SK-N-SH (cell line): ENCODE measurements around the gene MIPOL1. TPM values are rescaled to one million over a fixed set of nuclear protein-coding genes. Genes with fewer than 3 reads are reported as not detected.

ENCODE experiments used
- CTCF ChIA-PET: fragments of 300-600, 350-600 bp; formaldehyde crosslinking; extraction: SDS; loops from one replicate; lab custom pipeline; 2021; lab: Yijun Ruan, JAX
- POLR2A ChIA-PET: fragments of 350-600 bp; sonication (Branson Sonifier 250); formaldehyde crosslinking; extraction: SDS; loops from one replicate; lab custom pipeline; 2020; ENCODE audit warnings: antibody characterized with exemption, inconsistent platforms; lab: Yijun Ruan, JAX
- DNase-seq: peaks from one replicate; pipeline ENCODE4 v3.0.0; 2012
- H2AFZ ChIP-seq: fragments of 200-600 bp; sonication (generic); 2 replicates; pipeline ENCODE4 v1.8.1; 2016; ENCODE audit warnings: antibody characterized with exemption, mild to moderate bottlenecking, low read depth
- H3F3A ChIP-seq: fragments of 200-600 bp; sonication (generic); replicated peaks from 2 replicates; pipeline ENCODE3; 2016; ENCODE audit warnings: antibody characterized with exemption, mild to moderate bottlenecking; ENCODE audit not compliant: insufficient read depth
- H3K27ac ChIP-seq, 2 experiments: fragments of 200-500 bp in 1 of 2; fragments of 200-600 bp in 1 of 2; sonication (Bioruptor generic) in 1 of 2; sonication (generic), shearing (Covaris generic) in 1 of 2; 2 replicates each; pipeline versions ENCODE4 v1.5.1 to v1.6.1; 2014 to 2016; ENCODE audit warnings: low read depth in 2 of 2, inconsistent platforms in 1 of 2, low read length in 1 of 2, mild to moderate bottlenecking in 1 of 2, mixed read lengths in 1 of 2
- H3K27me3 ChIP-seq: fragments of 200-600 bp; sonication (generic), shearing (Covaris generic); 2 replicates; pipeline ENCODE4 v1.6.1; 2016; ENCODE audit warnings: mixed run types; ENCODE audit not compliant: insufficient read depth
- H3K36me3 ChIP-seq, 2 experiments: fragments of 200-500 bp in 1 of 2; fragments of 200-600 bp in 1 of 2; sonication (Bioruptor generic) in 1 of 2; sonication (generic) in 1 of 2; replicated peaks in 1 of 2; 2 replicates each; pipeline versions ENCODE3 to v1.5.1; 2014 to 2016; ENCODE audit warnings: low read length in 1 of 2, mild to moderate bottlenecking in 1 of 2; ENCODE audit not compliant: insufficient read depth in 2 of 2, control insufficient read depth in 1 of 2
- H3K4me1 ChIP-seq, 2 experiments: fragments of 200-500 bp in 1 of 2; fragments of 200-600 bp in 1 of 2; sonication (Bioruptor generic) in 1 of 2; sonication (generic), shearing (Covaris generic) in 1 of 2; 2 replicates each; pipeline versions ENCODE4 v1.5.1 to v1.6.1; 2014 to 2016; ENCODE audit warnings: low read depth in 1 of 2, low read length in 1 of 2, mixed run types in 1 of 2; ENCODE audit not compliant: insufficient read depth in 2 of 2, control insufficient read depth in 1 of 2
- H3K4me2 ChIP-seq: fragments of 200-600 bp; sonication (generic), shearing (Covaris generic); 2 replicates; pipeline ENCODE4 v1.6.1; 2017; ENCODE audit warnings: mixed run types
- H3K4me3 ChIP-seq, 2 experiments: fragments of 200-500 bp in 1 of 2; fragments of 200-600 bp in 1 of 2; sonication (Bioruptor generic) in 1 of 2; sonication (generic), shearing (Covaris generic) in 1 of 2; 2 replicates each; pipeline versions ENCODE4 v1.5.1 to v1.8.1; 2014 to 2016; ENCODE audit warnings: low read depth in 2 of 2, inconsistent platforms in 1 of 2, low read length in 1 of 2, mild to moderate bottlenecking in 1 of 2, mixed read lengths in 1 of 2, moderate library complexity in 1 of 2
- H3K79me2 ChIP-seq: fragments of 200-600 bp; sonication (generic); 2 replicates; pipeline ENCODE4 v1.8.1; 2017; ENCODE audit warnings: mild to moderate bottlenecking; ENCODE audit not compliant: insufficient read depth
- H3K9ac ChIP-seq: fragments of 200-600 bp; sonication (generic); 2 replicates; pipeline ENCODE4 v1.6.1; 2017; ENCODE audit warnings: mixed run types
- H3K9me2 ChIP-seq: fragments of 200-600 bp; sonication (generic); 2 replicates; pipeline ENCODE4 v1.6.1; 2017; ENCODE audit warnings: mixed run types
- H3K9me3 ChIP-seq: fragments of 200-600 bp; sonication (generic); 2 replicates; pipeline ENCODE4 v1.6.1; 2017; ENCODE audit warnings: mixed run types, mild to moderate bottlenecking, moderate library complexity
- H4K20me1 ChIP-seq: fragments of 200-600 bp; sonication (generic); 2 replicates; pipeline ENCODE4 v1.6.1; 2017; ENCODE audit warnings: mild to moderate bottlenecking, mixed run types; ENCODE audit not compliant: insufficient read depth
- FOXJ3 ChIP-seq: sonication (generic); formaldehyde crosslinking; IDR thresholded peaks from 2 replicates; pipeline ENCODE4 v1.5.1; 2020; ENCODE audit warnings: mild to moderate bottlenecking, missing genetic modification reagents
- GABPA ChIP-seq: IDR thresholded peaks from 2 replicates; pipeline ENCODE4 v1.4.0; 2012; ENCODE audit warnings: low read depth, mild to moderate bottlenecking
- MXI1 ChIP-seq: IDR thresholded peaks from 2 replicates; pipeline ENCODE4 v1.6.1; 2012; ENCODE audit warnings: mild to moderate bottlenecking, low read depth, low read length, improper control_type of control experiment
- NFIC ChIP-seq: IDR thresholded peaks from 2 replicates; pipeline ENCODE4 v1.4.0; 2012; ENCODE audit warnings: borderline replicate concordance
- NRF1 ChIP-seq: IDR thresholded peaks from 2 replicates; pipeline ENCODE4 v1.6.1; 2012; ENCODE audit warnings: low read depth, mild to moderate bottlenecking, low read length
- PBX3 ChIP-seq: IDR thresholded peaks from 2 replicates; pipeline ENCODE4; 2012
- RXRA ChIP-seq: IDR thresholded peaks from 2 replicates; pipeline ENCODE4 v1.4.0; 2012; ENCODE audit warnings: low read depth, mild to moderate bottlenecking, borderline replicate concordance
- SIN3A ChIP-seq: IDR thresholded peaks from 2 replicates; pipeline ENCODE4 v1.6.1; 2012; ENCODE audit warnings: low read depth, mild to moderate bottlenecking, low read length, moderate library complexity, borderline replicate concordance
- SMC3 ChIP-seq: IDR thresholded peaks from 2 replicates; pipeline ENCODE4 v1.6.1; 2012; ENCODE audit warnings: low read depth, low read length, improper control_type of control experiment
- TEAD4 ChIP-seq: IDR thresholded peaks from 2 replicates; pipeline ENCODE4 v1.4.0; 2012; ENCODE audit warnings: mild to moderate bottlenecking, borderline replicate concordance; ENCODE audit not compliant: insufficient read depth
- USF1 ChIP-seq: IDR thresholded peaks from 2 replicates; pipeline ENCODE4 v1.4.0; 2012; ENCODE audit warnings: low read depth, borderline replicate concordance
- WGBS: methylation state at CpG from one replicate; pipeline ENCODE4 v1.1.6; 2017; ENCODE audit warnings: low lambda C conversion rate; 5-methylcytosine and 5-hydroxymethylcytosine counted together
- polyA plus RNA-seq, 3 experiments: library from polyadenylated mRNA; depleted of rRNA; stranded (reverse); fragments of >200 nt; gene quantifications; 2 replicates each; pipeline ENCODE4 v1.2.3, GENCODE V29; 2012
- TF ChIP-seq, protein P1 (sequence below): IDR thresholded peaks from 2 replicates; pipeline ENCODE4 v1.6.1; 2012; ENCODE audit warnings: mild to moderate bottlenecking, low read depth, low read length, moderate library complexity

The MIPOL1 gene
- polyA plus RNA-seq, 1 of the 3 experiments (the other 2 are of a cell fraction): 0.23 TPM

DNA sequence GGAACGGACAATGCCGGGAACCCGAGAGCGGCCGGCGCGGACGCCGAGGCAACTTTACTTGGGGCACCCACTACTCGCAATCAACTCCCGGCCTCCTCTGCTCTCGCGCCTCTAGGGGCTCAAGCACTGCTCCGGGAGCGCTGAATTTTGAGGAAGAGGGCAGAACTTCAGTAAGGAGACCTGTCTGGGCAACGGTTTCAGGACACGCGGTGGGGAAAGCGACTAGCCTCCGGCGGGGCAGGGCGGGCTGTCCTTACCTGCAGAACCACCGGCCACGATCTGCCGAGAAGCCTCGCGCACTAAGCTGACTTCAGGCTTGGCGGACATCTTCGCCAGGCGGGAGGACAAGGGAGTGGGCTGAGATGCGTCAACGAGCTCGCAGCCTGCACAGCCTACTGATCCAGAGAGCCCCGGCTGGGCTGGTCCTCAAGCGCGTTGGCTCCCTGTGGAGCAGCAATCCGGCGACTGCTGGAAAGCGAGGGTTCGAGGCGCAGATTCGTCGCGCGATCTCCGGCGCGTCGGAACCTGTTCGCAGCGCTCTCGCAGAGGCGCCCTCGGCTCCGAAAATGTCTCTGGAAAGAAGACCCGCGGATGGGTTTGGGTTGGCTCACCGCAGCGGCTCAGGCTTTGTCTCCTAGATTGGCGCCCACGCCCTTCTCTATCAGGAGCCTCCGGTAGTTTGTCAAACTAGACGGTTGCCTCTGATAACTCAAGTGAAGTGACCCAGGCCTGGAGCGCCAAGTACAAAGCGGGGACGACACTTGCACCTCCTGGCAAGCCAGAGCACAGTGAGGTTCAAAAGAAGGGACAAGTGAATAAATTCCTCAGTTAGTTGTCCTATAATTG is 25.5 kb upstream of the MIPOL1 start, which contains the start of gene SLC25A21:
Gene SLC25A21 (minus strand): TSS at position 583 of the 846 bp plus-strand sequence.
- Histone ChIP-seq H3K27me3 (no peaks in the 10 kb centered on the region; the same call in 1 of the 2 replicates), H3K4me2 (no peak within 1 kb of the TSS), H3K79me2 (no peaks in the 10 kb centered on the region), H3K4me3 (no peak within 1 kb of the TSS), H3F3A (no peaks in the 10 kb centered on the region), H2AFZ (no peak within 1 kb of the TSS), H3K9me2 (no peaks in the 10 kb centered on the region), H3K27ac (no peak within 1 kb of the TSS), H3K9me3 (no peaks in the 10 kb centered on the region), H3K9ac (no peak within 1 kb of the TSS), H3K36me3 (no peaks in the 10 kb centered on the region), H4K20me1 (no peaks in the 10 kb centered on the region), H3K4me1 (no peaks in the 10 kb centered on the region)
- no peak for DNase-seq
- ChIA-PET CTCF (no interaction called here), POLR2A (no interaction called here)
- WGBS: 5% methylated on average over 9 of the region's 66 CpGs
- TF ChIP-seq NRF1 (no peak), NFIC (no peak), USF1 (no peak), FOXJ3 (CRISPR knock-in tag) (no peak), SIN3A (no peak), MXI1 (no peak), PBX3 (no peak), GABPA (no peak), RXRA (no peak), SMC3 (no peak), TEAD4 (no peak)
- TF ChIP-seq, protein P1, sequence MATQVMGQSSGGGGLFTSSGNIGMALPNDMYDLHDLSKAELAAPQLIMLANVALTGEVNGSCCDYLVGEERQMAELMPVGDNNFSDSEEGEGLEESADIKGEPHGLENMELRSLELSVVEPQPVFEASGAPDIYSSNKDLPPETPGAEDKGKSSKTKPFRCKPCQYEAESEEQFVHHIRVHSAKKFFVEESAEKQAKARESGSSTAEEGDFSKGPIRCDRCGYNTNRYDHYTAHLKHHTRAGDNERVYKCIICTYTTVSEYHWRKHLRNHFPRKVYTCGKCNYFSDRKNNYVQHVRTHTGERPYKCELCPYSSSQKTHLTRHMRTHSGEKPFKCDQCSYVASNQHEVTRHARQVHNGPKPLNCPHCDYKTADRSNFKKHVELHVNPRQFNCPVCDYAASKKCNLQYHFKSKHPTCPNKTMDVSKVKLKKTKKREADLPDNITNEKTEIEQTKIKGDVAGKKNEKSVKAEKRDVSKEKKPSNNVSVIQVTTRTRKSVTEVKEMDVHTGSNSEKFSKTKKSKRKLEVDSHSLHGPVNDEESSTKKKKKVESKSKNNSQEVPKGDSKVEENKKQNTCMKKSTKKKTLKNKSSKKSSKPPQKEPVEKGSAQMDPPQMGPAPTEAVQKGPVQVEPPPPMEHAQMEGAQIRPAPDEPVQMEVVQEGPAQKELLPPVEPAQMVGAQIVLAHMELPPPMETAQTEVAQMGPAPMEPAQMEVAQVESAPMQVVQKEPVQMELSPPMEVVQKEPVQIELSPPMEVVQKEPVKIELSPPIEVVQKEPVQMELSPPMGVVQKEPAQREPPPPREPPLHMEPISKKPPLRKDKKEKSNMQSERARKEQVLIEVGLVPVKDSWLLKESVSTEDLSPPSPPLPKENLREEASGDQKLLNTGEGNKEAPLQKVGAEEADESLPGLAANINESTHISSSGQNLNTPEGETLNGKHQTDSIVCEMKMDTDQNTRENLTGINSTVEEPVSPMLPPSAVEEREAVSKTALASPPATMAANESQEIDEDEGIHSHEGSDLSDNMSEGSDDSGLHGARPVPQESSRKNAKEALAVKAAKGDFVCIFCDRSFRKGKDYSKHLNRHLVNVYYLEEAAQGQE: no peak
